GM13977 (cell line): Measurements from ENCODE around the gene TMEM9.

Source experiments
- DNase-seq: peaks from one replicate; pipeline ENCODE4 v3.0.0; 2012; ENCODE audit warnings: low spot score
- CTCF ChIP-seq: IDR thresholded peaks from 2 replicates; pipeline ENCODE4 v1.5.1; 2012; ENCODE audit warnings: mild to moderate bottlenecking, control low read depth; ENCODE audit not compliant: insufficient read depth; ENCODE audit errors: extremely low read depth, missing control alignments
- in situ Hi-C: fragments of 300-500 bp; cut with MboI; formaldehyde crosslinking; loops from one replicate; pipeline ENCODE4 v1.12.0; 2022; ENCODE audit warnings: low sequenced_read_pairs, low pct_unique_long_range_greater_than_20kb, mixed read lengths, inconsistent platforms; ENCODE audit not compliant: unreplicated experiment

The TMEM9 gene

GRCh38 chr1:201190005-201190404, 35.7 kb upstream of the TMEM9 start:
- no peak for DNase-seq
- in situ Hi-C loops, result no loop called here
- TF ChIP-seq CTCF, result no peak

GRCh38 chr1:201189085-201189484, 34.8 kb upstream of the TMEM9 start:
- in situ Hi-C loops, result no loop called here
- DNase-seq, result no peak
- TF ChIP-seq CTCF, result no peak

- no peak for TF ChIP-seq CTCF
- no peak for DNase-seq
- in situ Hi-C loops, result no loop called here
Observed at GRCh38 chr1:201186192-201186591, 31.9 kb upstream of the TMEM9 start.

- no peak for DNase-seq
- TF ChIP-seq CTCF, result no peak
- in situ Hi-C loops, result no loop called here
Observed at GRCh38 chr1:201185527-201186128, 31.4 kb upstream of the TMEM9 start.

- no peak for TF ChIP-seq CTCF
- DNase-seq, result no peak
- in situ Hi-C loops, result no loop called here
Observed at GRCh38 chr1:201185123-201185453, 30.8 kb upstream of the TMEM9 start.

- in situ Hi-C loops, result no loop called here
- DNase-seq, result no peak
- peak; percentile 23 for TF ChIP-seq CTCF
Observed at GRCh38 chr1:201184307-201185122, 30.2 kb upstream of the TMEM9 start.
